GM21528 (cell line): ENCODE data around the gene USP2.

Source experiments
- ATAC-seq: cut with Tn5 transposase; IDR thresholded peaks from one replicate; pipeline ENCODE4 v1.9.1; 2021; ENCODE audit warnings: mild to moderate bottlenecking, moderate library complexity; ENCODE audit not compliant: unreplicated experiment, low FRiP score

USP2 gene

DNA sequence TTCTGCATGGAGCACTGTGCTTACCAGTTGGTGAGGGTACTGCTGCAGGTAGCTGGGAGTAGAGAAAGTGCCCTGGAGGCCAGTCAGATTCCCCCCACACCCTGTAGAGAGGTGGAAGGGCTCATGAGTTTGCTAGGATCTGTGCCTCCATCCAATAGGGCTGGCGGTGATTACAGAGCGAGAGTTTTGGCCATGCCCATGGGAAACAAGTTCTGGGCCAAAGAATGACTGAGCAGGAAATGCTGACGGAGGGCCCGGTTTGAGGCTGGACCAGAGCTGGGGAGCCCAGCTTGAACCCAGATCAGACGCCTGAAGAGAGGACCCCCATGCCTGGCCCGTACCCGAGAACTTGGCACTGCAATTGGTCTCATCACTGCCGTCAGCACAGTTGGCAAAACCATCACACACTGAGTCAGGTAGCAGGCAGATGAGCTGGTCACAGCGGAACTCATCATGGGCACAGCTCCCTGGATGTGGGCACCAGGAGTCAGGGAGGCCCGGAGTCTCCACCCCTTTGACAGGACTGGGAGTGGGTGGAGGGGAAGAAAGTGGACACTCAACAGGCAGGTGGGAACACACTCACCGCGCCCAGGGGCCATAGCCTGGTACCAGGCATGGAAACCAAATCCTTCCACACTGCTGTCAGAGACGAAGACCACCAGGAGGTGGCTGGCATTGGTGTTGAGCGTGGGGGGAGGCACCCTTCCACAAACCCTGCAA is 37.0 kb downstream of the USP2 start:
- ATAC-seq = no peak

DNA sequence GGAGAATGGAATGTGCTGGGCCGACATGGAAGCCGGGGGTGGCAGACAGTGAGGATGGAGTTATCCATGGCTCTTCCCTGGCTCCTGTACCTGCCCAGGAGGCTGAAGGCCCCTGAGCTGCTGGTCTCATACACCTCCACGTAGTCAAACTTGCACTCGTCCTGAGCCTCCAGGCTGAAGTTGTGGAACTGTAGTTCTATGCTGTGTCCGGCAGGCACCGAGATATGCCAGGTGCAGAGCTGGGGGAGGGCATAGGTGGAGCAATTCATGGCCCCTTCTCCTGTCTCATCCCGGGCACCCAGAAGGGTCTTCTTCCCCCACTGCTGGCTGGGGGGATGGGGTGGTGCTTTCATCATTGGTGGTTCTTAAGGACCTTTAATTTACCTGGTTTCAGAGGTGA is 37.8 kb downstream of the USP2 start:
- ATAC-seq = no peak

- ATAC-seq = no peak
These were observed 38.9 kb downstream of the USP2 start for GRCh38 chr11:119342362-119343130.

- ATAC-seq = no peak
These were observed 39.5 kb downstream of the USP2 start for GRCh38 chr11:119342023-119342300.

GRCh38 chr11:119341222-119342022 is 40.1 kb downstream of the USP2 start:
- ATAC-seq = no peak

DNA sequence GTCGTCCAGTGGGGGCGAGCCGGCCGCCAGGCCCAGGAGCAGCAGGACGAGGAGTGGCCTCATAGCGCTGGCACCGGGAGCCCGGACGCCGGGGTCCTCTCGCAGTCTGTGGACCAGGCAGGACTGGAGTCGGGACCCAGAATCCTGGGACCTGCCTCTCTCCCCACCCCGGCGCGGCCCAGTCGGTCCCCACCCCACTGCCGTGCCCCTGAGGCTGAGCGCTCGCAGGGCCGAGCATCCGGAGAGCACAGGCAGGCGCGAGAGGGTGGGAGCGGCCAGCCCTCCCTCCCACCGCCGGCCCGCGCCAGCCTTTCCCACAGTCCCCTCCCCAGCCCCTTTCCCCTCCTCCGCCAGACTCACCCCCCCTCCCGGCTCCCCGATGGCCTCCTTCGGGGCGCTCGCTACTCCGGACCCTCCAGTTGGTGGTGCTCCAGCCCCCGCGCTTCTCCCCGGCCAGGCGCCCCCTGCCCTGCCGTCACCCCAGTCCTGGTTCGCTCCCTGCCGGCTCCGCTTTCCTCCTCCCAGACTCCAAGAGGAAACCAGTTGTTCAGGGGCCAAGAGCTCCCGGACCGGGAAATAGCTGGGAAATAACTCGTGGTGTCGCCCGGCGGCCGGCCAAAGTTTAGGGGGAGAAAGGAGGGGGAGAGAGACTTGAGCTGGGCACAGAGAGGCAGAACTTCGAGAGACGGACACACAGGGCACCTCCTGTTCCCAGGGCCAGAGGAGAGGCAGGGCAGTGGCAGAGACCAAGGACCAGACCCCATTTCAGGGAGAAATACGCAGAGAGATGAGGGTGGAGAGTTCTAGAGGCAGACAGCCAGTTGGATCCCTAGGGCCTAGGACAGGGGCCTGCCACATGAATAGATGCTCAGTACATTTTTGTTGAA is 40.9 kb downstream of the USP2 start, which contains the start of gene C1QTNF5:
Gene C1QTNF5, minus strand, starts transcription at position 549 of the 887 bp plus-strand sequence. Its CDS starts 486 bp downstream, at position 63.
- no peak for ATAC-seq

DNA sequence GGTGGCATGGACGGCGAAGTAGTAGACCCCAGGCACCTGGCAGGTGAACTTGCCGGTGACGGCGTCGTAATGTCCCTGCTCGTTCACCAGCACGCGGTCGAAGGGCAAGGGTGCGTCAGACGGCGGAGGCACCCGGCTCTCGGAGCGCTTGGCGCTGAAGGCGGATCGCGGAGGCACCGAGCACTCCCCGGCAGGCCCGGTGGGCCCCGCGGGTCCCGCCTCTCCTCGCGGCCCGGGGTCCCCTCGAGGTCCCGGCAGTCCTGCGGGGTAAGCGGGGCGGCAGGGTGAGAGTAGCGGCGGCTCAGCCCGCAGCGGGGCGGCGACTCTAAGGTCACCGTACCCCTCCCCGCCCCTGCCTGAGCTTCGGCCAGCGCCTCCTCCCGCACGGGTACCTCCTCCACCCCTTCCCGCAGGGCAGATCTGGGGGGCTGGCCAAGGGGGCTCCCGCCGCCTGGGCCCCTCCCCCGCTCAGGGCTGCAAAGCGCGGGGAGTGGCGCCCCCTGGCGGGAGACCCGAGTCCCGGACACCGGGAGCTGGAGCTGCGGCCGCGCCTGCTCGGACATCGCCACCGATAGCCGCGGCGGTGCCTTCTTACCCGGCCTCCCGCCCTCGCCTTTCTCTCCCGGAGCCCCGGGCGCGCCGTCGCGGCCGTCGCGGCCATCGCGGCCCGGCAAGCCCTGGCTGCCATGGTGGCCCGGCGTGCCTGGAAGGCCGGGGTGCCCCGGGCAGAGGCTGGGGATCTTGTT is 41.7 kb downstream of the USP2 start:
- ATAC-seq = no peak

DNA sequence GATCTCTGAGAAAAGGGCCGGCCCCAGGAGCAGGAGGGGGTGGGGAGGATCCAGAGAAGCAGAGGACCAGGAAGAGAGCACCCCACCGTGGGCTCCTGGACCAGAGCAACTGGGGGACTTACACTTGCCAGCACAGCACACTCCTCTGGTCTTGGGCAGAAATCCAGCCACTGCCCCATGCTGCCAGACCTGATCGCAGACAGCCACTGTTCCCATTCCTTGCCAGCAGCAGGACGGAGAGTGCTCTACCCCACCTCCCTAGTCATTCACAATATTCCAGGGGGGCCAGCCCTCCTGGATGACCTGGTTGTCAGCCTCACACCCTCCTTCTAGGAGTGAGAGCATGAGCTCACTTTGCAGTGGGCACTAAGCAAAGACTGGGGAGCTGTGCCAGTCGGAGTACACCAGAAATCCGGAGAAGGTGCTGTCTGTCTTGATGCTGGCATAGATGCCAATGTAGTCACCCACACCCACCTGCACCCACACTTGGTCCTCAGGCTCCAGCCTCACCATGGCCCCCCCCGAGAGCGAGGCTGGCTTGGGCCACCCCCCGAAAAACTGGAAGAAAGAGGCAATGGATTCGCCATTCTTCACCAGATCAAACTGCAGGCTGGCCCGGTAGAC is 42.4 kb downstream of the USP2 start:
- no peak for ATAC-seq

- ATAC-seq = no peak
These were observed 43.1 kb downstream of the USP2 start for GRCh38 chr11:119338318-119338890.

DNA sequence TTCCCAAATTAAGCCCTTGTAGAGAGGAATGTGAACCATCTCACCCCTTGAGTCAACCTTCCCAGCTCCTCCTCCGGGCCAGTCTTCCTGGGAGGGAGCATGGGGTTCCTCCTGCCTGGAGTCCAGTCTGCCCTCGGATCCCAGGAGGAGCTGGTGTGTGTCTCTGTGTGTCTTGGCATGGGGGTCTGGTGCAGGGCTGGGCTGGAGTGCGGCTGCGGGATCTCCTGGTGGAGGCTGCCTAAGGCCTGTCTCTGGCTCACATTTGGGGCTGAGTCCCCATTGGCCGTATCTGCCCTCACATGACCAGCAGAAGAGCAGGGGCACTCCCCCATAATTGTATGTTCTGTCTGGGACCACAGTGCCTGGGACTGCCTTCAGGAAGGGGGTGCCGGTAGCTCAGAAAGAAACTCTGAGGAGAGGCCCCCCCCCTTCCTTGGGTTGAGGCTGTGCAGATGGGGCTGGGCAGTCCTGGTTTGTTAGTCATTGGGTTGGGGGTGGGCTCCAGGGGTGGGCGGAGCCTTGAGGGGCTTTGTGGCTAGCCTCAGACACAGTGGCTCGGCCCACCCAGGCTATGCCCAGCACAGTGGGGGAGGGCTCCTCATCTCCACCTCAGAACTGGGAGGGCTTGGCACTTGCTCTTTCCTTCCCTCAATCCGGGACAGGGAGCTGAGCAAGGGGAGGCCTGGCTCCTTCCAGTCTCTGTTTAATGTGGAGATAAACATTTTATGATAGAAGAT is 43.7 kb downstream of the USP2 start:
- no peak for ATAC-seq

- ATAC-seq = no peak
These were observed 44.6 kb downstream of the USP2 start for GRCh38 chr11:119336744-119337469.

GRCh38 chr11:119335655-119336543 is 45.6 kb downstream of the USP2 start:
- ATAC-seq = no peak

DNA sequence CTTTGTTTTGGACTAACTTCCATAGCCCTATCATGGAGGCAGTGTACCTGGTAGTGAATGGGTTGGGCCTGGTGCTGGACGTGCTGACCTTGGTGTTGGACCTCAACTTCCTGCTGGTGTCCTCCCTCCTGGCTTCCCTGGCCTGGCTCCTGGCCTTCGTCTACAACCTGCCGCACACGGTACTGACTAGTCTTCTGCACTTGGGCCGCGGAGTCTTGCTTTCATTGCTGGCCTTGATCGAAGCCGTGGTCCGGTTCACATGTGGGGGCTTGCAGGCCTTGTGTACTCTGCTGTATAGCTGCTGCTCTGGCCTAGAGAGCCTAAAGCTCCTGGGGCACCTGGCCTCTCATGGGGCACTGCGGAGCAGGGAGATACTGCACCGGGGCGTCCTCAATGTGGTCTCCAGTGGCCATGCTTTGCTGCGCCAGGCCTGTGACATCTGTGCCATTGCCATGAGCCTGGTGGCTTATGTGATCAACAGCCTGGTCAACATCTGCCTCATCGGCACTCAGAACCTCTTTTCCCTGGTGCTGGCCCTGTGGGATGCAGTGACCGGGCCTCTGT is 46.3 kb downstream of the USP2 start:
- ATAC-seq = no peak

GRCh38 chr11:119334174-119334930 is 47.1 kb downstream of the USP2 start, which contains the start of gene RNF26:
Gene RNF26 (plus strand): TSS chr11:119334527. CDS start chr11:119335123, 596 bp downstream.
- ATAC-seq = peak; percentile 91

DNA sequence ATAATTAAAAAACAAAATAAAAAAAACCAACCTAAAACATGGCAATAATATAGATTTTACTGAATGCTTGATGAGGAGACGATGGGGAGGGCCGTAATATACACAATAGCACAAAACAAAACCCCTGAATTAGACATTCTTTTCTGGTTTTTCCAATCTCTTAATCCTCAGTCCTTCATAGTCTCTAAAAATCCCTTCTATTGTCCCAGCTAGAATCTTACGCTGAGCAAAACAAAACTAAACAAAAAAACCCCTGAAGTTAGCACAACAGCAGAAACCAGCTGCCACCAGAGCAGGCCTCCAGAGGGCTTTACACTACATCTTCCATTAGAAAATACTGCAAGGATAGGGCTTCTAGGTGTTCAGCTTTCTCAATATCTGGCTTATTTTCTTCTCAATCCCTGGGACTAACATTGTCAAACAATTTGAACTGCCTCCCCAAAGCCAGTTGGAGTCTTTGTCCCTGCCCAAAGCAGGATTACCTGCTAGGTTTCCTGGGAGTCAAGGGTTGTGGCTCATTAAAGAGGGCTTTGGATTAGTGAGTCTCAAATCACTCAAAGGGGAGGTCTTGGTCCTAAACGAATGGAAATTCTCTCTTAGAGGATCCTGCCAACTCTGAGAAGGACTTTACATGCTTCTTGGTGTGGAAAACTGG is 49.3 kb downstream of the USP2 start:
- ATAC-seq = no peak
